Smooth muscle cell (in vitro differentiated cells): ENCODE data around the gene VWA5B1. TPM values are rescaled to one million over a fixed set of nuclear protein-coding genes. Genes with fewer than 3 reads are reported as not detected.

Experiments used
- DNase-seq: peaks from one replicate; lab custom pipeline; 2025; ENCODE audit not compliant: unreplicated experiment; lab: John Stamatoyannopoulos, UW
- H2AFZ ChIP-seq: fragments of 200-600 bp; sonication (generic); 2 replicates; pipeline ENCODE4 v1.6.0; 2016; ENCODE audit warnings: antibody characterized with exemption, low read depth, mild to moderate bottlenecking
- H3F3A ChIP-seq: fragments of 200-600 bp; sonication (generic); 2 replicates; pipeline ENCODE4 v1.6.0; 2017; ENCODE audit warnings: antibody characterized with exemption, low read depth
- H3K27ac ChIP-seq: fragments of 200-600 bp; sonication (generic); 2 replicates; pipeline ENCODE4 v1.5.1; 2016; ENCODE audit warnings: low read depth, mild to moderate bottlenecking
- H3K27me3 ChIP-seq: fragments of 200-600 bp; sonication (generic); 2 replicates; pipeline ENCODE4 v1.6.1; 2016; ENCODE audit warnings: low read depth, mild to moderate bottlenecking
- H3K36me3 ChIP-seq: fragments of 200-600 bp; sonication (generic); 2 replicates; pipeline ENCODE4 v1.5.1; 2016; ENCODE audit warnings: low read depth
- H3K4me1 ChIP-seq: fragments of 200-600 bp; sonication (generic); 2 replicates; pipeline ENCODE4 v1.5.1; 2016; ENCODE audit warnings: low read depth
- H3K4me2 ChIP-seq: fragments of 200-600 bp; sonication (generic); 2 replicates; pipeline ENCODE4 v1.6.0; 2016; ENCODE audit warnings: mild to moderate bottlenecking
- H3K4me3 ChIP-seq: fragments of 200-600 bp; sonication (generic); 2 replicates; pipeline ENCODE4 v1.5.1; 2016; ENCODE audit warnings: mild to moderate bottlenecking
- H3K79me2 ChIP-seq: fragments of 200-600 bp; sonication (generic); 2 replicates; pipeline ENCODE4 v1.6.0; 2016; ENCODE audit warnings: low read depth, mild to moderate bottlenecking
- H3K9ac ChIP-seq: fragments of 200-600 bp; sonication (generic); 2 replicates; pipeline ENCODE4 v1.6.0; 2016; ENCODE audit warnings: low read depth
- H3K9me3 ChIP-seq: fragments of 200-600 bp; sonication (generic); replicated peaks from 2 replicates; pipeline ENCODE4 v1.5.1; 2016; ENCODE audit warnings: low read depth
- H4K20me1 ChIP-seq: fragments of 200-600 bp; sonication (generic); 2 replicates; pipeline ENCODE4 v1.6.0; 2016; ENCODE audit warnings: low read depth
- CTCF ChIP-seq: fragments of 200-600 bp; sonication (generic); IDR thresholded peaks from 2 replicates; pipeline ENCODE4 v1.5.1; 2017; ENCODE audit warnings: borderline replicate concordance, mild to moderate bottlenecking, antibody characterized with exemption; ENCODE audit not compliant: insufficient read depth, poor library complexity, severe bottlenecking
- WGBS: methylation state at CpG from one replicate; pipeline ENCODE4 v1.1.7; 2016; ENCODE audit warnings: low lambda C conversion rate; 5-methylcytosine and 5-hydroxymethylcytosine counted together
- polyA plus RNA-seq: library from polyadenylated mRNA; unstranded; fragments of >200 nt; fragmentation: Nextera tagmentation; extraction: Ambion mirVana; gene quantifications from 2 replicates; pipeline ENCODE4 v1.2.1, GENCODE V29; 2016
- total RNA-seq: library from RNA; depleted of rRNA; stranded (reverse); fragments of >200 nt; gene quantifications from 2 replicates; pipeline ENCODE4 v1.2.3, GENCODE V29; 2014

Gene VWA5B1
- total and polyA plus RNA-seq, 2 experiments from 2014 or later: not detected

- Histone ChIP-seq H3K4me2 (no peak overlapping the region), H3K4me3 (no peak overlapping the region), H3K79me2 (no peaks in the 10 kb centered on the region), H4K20me1 (no peaks in the 10 kb centered on the region), H3K36me3 (no peaks in the 10 kb centered on the region), H3K4me1 (no peaks in the 10 kb centered on the region), H2AFZ (no peak overlapping the region), H3K9ac (no peak overlapping the region), H3K27ac (no peak overlapping the region), H3K27me3 (peaks cover 42% of the 10 kb centered on the region), H3K9me3 (no peaks in the 10 kb centered on the region), H3F3A (no peaks in the 10 kb centered on the region)
- 83% methylated on average over 9 of the region's 9 CpGs for WGBS
- TF ChIP-seq CTCF: no peak
- DNase-seq: no peak
Measured at GRCh38 chr1:20339811-20340457, 49.3 kb downstream of the VWA5B1 start.

GRCh38 chr1:20342294-20343148, 51.8 kb downstream of the VWA5B1 start:
- no peaks in the 10 kb centered on the region for H3K79me2 ChIP-seq
- TF ChIP-seq CTCF: no peak
- no peaks in the 10 kb centered on the region for H3K4me1 ChIP-seq
- H3K4me3 ChIP-seq: peak overlapping the region; percentile 10
- WGBS: 69% methylated on average over 16 of the region's 17 CpGs
- peaks cover 39% of the 10 kb centered on the region for H3K27me3 ChIP-seq
- no peaks in the 10 kb centered on the region for H3K36me3 ChIP-seq
- no peak overlapping the region for H2AFZ ChIP-seq
- no peak for DNase-seq
- H3K4me2 ChIP-seq: peak overlapping the region; percentile 67
- no peak overlapping the region for H3K27ac ChIP-seq
- no peaks in the 10 kb centered on the region for H3F3A ChIP-seq
- no peak overlapping the region for H3K9ac ChIP-seq
- no peaks in the 10 kb centered on the region for H4K20me1 ChIP-seq
- H3K9me3 ChIP-seq: no peaks in the 10 kb centered on the region

- Histone ChIP-seq H3K27ac (no peak overlapping the region), H3K36me3 (no peaks in the 10 kb centered on the region), H3K9ac (no peak overlapping the region), H2AFZ (no peak overlapping the region), H4K20me1 (no peaks in the 10 kb centered on the region), H3K4me3 (peak overlapping the region; percentile 10), H3K4me2 (peak overlapping the region; percentile 67), H3K4me1 (no peaks in the 10 kb centered on the region), H3K27me3 (peaks cover 39% of the 10 kb centered on the region), H3F3A (no peaks in the 10 kb centered on the region), H3K9me3 (no peaks in the 10 kb centered on the region), H3K79me2 (no peaks in the 10 kb centered on the region)
- no peak for DNase-seq
- no peak for TF ChIP-seq CTCF
- 13% methylated on average over 21 of the region's 59 CpGs for WGBS
Measured at GRCh38 chr1:20343149-20343937, 52.7 kb downstream of the VWA5B1 start.
